GM12864 (cell line): ENCODE data around the gene CLK3.
A peak's percentile ranks its signal among the peaks of the same experiment; 100 is the strongest.

Experiments
- DNase-seq: peaks from one replicate; pipeline ENCODE4 v3.0.0-alpha.2; 2011; ENCODE audit warnings: low read depth
- H3K4me3 ChIP-seq: 2 replicates; pipeline ENCODE4 v1.5.1; 2011; ENCODE audit warnings: mild to moderate bottlenecking, low read depth, low read length, control low read depth
- TF ChIP-seq, protein P1 (sequence below): IDR thresholded peaks from 2 replicates; pipeline ENCODE4 v1.5.1; 2011; ENCODE audit warnings: low read depth, mild to moderate bottlenecking, moderate library complexity, low read length, control low read depth, inconsistent platforms; ENCODE audit errors: missing control alignments

Gene CLK3

DNA sequence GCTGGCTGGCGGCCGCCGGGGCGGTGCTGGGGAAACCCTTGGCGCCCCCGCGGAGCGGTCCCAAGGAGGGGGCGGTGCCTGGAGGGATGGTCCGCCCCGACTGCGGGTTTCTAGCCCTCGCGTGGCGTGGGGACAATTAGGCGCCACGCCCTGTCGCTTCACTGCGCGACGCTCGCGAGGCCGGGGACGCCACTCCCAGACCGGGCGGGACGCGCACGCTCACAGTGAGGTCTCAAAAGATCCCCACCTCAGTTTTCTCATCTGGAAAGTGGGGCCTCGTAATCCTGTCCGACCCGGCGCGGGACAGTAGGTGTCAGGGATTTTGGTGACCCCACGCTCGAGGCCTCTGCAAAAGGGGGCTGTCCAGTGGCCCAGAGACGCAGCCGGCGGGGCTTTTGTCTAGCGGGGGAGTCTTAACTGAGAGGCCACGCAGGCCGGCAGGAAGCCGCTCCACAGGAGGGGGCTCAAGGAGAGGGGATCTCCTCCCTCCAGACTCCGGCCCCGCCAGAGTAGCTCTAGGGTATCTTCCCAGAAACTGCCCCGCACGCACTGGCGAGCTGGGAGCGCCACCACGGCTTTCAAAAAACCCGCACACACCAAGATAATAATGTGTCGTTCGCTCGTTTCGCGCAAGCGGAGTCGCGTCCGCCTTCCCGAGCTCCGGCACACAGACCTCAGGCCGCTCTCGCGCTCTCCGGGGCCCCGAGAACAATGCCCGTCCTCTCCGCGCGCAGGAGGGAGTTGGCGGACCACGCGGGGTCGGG lies 710 bp upstream of the CLK3 start:
- TF ChIP-seq, protein P1, sequence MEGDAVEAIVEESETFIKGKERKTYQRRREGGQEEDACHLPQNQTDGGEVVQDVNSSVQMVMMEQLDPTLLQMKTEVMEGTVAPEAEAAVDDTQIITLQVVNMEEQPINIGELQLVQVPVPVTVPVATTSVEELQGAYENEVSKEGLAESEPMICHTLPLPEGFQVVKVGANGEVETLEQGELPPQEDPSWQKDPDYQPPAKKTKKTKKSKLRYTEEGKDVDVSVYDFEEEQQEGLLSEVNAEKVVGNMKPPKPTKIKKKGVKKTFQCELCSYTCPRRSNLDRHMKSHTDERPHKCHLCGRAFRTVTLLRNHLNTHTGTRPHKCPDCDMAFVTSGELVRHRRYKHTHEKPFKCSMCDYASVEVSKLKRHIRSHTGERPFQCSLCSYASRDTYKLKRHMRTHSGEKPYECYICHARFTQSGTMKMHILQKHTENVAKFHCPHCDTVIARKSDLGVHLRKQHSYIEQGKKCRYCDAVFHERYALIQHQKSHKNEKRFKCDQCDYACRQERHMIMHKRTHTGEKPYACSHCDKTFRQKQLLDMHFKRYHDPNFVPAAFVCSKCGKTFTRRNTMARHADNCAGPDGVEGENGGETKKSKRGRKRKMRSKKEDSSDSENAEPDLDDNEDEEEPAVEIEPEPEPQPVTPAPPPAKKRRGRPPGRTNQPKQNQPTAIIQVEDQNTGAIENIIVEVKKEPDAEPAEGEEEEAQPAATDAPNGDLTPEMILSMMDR: no peak
- H3K4me3 ChIP-seq: peak overlapping the region; percentile 85
- DNase-seq: no peak

DNA sequence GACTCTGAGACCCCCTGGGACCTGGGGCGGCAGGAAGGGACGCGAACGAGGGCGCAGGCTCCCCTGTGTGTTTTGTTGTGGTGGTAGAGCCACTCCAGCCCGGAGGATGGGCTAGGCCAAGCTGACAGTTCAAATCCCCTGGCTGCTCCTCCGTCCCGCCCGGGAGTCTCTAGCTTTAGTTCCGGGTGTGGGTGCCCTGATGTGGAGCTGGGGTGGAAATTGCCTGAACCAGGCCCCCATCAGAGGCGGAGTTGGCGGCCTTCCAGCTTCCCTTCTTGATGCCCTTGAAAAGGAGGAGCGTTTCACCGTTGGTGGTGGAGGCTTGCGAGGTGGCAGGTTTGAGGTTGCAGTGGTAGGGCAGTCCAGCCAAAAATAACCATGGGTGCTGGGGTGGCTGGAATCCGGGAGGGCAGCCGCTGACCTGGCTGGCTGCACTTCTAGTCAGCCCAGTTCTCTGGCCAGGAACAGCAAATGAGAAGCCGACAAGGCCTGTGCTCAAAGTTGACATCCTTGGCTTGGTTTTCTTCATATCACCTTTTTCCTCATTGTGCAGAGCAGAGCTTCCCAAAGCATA lies 817 bp downstream of the CLK3 start:
- TF ChIP-seq, protein P1: no peak
- no peak for DNase-seq
- peak overlapping the region; percentile 85 for H3K4me3 ChIP-seq

DNA sequence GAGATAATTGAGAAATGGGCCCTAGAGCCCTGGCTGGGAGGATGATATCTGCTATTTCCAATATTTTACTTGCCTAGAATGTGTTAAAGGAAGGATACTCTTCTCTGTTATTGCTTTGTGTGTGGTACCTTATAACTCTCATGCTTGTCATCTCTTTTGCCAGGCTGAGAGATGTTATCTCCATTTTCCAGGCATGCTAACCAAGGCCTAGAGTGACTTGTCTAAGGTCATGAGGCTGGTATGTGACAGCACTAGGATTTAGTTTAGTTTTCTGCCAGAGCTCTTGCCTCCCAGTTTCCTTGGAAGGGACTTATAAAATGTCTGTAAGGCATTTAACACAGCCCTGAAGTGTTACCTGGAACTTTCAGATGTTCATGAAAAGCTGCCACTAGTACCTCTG lies 1.4 kb downstream of the CLK3 start:
- TF ChIP-seq, protein P1: no peak
- no peak for DNase-seq
- peak overlapping the region; percentile 85 for H3K4me3 ChIP-seq

DNA sequence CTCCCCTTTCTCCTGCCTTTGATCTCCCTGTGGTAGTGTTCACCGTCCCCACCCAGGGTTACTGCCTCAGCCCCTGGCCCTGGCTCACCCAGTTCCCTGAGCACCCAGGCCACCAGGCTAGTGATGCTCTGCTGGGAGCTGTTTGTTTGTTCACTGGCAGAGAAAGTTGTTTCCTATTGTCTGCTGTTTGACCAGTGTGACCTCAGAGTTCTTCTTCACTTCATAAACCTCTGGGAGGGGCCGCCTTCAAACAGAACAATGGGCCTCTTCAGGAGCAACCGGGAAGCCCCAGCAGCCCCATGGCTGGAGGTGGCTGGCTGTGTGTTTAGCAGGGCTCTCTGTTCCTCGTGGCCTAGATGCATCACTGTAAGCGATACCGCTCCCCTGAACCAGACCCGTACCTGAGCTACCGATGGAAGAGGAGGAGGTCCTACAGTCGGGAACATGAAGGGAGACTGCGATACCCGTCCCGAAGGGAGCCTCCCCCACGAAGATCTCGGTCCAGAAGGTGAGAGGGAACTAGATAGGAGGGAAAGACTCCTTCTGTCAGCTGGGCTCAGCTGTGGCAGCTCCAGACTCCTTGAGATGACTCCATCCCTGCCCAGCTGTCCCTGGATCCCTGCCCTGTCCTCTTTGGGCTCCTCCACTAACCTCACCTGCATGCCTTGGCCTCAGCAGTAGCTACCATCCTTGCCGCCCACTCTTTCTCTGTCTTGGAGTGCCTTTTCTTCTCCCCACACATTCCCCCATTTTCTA lies 3.4 kb downstream of the CLK3 start:
- H3K4me3 ChIP-seq: no peak overlapping the region
- TF ChIP-seq, protein P1: no peak
- no peak for DNase-seq

DNA sequence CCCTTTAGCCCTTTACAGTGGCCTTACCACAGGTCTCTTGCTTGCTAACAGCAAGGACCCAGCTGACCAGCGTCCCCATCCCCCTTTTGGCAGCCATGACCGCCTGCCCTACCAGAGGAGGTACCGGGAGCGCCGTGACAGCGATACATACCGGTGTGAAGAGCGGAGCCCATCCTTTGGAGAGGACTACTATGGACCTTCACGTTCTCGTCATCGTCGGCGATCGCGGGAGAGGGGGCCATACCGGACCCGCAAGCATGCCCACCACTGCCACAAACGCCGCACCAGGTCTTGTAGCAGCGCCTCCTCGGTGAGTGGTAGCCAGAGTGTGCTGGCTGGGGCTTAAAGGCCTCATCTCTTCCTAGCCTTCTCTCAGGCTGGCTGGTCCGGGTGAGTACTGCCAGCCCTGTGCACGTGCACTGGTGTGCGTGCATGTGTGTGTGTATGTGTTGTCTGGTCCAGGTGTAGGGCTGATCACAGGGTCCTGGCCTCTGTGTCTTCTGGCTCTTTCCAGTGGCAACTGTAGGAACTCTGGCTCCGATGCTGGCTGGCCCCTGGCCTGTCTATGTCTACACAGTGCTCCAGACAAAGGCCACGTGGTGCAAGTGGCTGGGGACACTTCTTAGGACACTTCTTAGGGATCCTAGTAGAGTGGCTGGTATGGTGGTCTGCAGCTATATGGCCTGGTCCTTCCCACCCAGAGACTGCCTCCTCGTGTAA lies 4.4 kb downstream of the CLK3 start:
- DNase-seq: no peak
- H3K4me3 ChIP-seq: no peak overlapping the region
- TF ChIP-seq, protein P1: no peak

DNA sequence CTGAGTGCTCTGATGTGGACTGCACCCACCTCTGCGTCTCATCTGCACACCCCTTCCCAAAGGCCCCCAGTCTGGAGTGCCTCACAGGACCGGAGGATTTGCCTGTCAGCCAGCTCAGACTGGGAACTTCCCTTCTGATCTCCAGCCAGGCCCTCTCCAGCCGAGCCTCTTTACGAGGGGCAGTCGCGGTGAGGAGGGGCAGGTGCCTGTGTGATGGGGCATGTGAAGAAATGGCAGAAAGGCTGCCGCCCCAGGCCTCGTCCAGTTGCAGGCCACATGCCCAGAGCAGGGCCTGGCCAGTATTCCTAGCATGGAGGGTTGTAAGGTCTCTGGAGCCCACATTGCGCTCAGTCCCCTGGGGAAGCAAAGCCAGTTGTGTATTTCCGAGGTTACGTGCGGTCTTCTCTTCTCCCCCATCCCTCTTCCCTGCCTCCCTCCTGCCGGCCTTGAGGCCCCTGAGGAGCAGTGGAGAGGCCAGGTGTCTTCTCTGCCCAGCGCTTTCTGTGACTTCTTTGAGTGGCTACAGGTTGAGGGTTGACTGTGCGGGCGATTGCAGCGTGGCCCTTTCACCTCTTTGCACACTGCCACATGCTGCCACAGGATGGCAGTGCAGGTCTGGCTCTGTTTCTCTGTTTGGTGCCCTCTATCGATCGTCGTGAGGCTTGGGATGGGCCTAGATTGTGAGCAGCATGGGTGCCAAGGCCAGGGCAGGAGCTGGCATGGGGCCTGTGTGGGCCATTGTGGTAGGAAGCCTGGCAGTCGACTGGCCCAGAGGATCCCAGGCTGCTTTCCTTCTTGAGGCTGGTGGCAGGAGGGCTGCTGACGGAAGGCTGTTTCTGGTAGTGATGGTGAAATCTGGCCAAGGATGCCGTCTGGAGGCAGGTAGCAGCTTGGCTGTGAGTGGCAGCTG lies 5.3 kb downstream of the CLK3 start:
- TF ChIP-seq, protein P1: peak; percentile 100
- no peak overlapping the region for H3K4me3 ChIP-seq
- DNase-seq: no peak
